Activated naive CD4-positive, alpha-beta T cell treated with anti-CD3 and anti-CD28 coated beads, Interleukin-2, amount 50 U/mL, for 72 hours (primary cell): Measurements from ENCODE around the gene GFM1. TPM values are rescaled to one million over a fixed set of nuclear protein-coding genes. Genes with fewer than 3 reads are reported as not detected.

Experiments
- ATAC-seq, 2 donors: fragments of 150-1000 bp; cut with Tn5 transposase; 2 replicates each; pipeline ENCODE4 v1.10.0; 2021; ENCODE audit warnings: mild to moderate bottlenecking in 2 of 2, moderate library complexity in 2 of 2
- DNase-seq, 2 donors: peaks; one replicate each; pipeline ENCODE4 v3.0.0; 2021 to 2022; ENCODE audit warnings: low spot score in 2 of 2
- H3K27ac Mint-ChIP-seq, 2 donors: one replicate each; pipeline ENCODE4 v1.8.0; 2022; ENCODE audit warnings: mild to moderate bottlenecking in 2 of 2, mixed read lengths in 2 of 2
- H3K36me3 Mint-ChIP-seq, 2 donors: one replicate each; pipeline ENCODE4 v1.8.0; 2022; ENCODE audit warnings: mixed read lengths in 2 of 2
- H3K9me3 Mint-ChIP-seq, 2 donors: one replicate each; pipeline ENCODE4 v1.8.0; 2022; ENCODE audit warnings: mixed read lengths in 2 of 2
- total RNA-seq, 2 donors: library from RNA; stranded (reverse); gene quantifications; one replicate each; pipeline ENCODE4 v1.2.3, GENCODE V29; 2022

Gene GFM1
- total RNA-seq, 2 donors from 2014 or later = 46.1 to 82.6 TPM

GRCh38 chr3:158709666-158710083 lies 65.3 kb downstream of the GFM1 start:
- H3K27ac Mint-ChIP-seq = peak overlapping the region; percentile 18 to 69
- H3K9me3 Mint-ChIP-seq = no peaks in the 10 kb centered on the region
- DNase-seq = no peak
- H3K36me3 Mint-ChIP-seq = peaks cover 9 to 12% of the 10 kb centered on the region in 2 donors
- peak; percentile 14 to 23 for ATAC-seq

GRCh38 chr3:158710601-158711000 lies 66.3 kb downstream of the GFM1 start:
- peaks cover 9 to 12% of the 10 kb centered on the region in 2 donors for H3K36me3 Mint-ChIP-seq
- ATAC-seq = no peak
- H3K27ac Mint-ChIP-seq = no peak overlapping the region
- H3K9me3 Mint-ChIP-seq = no peaks in the 10 kb centered on the region
- no peak for DNase-seq

GRCh38 chr3:158711886-158712285 lies 67.6 kb downstream of the GFM1 start:
- H3K36me3 Mint-ChIP-seq = peaks cover 9 to 12% of the 10 kb centered on the region in 2 donors
- H3K27ac Mint-ChIP-seq = peak overlapping the region in 1 of 2 donors; percentile 62
- no peak for ATAC-seq
- no peaks in the 10 kb centered on the region for H3K9me3 Mint-ChIP-seq
- no peak for DNase-seq

GRCh38 chr3:158712443-158712842 lies 68.1 kb downstream of the GFM1 start:
- no peak for DNase-seq
- Mint-ChIP-seq H3K36me3 (peaks cover 8 to 9% of the 10 kb centered on the region in 2 donors), H3K9me3 (no peaks in the 10 kb centered on the region), H3K27ac (peak overlapping the region; percentile 4 to 62)
- ATAC-seq = peak; percentile 46 to 67

GRCh38 chr3:158713094-158713499 lies 68.8 kb downstream of the GFM1 start:
- no peaks in the 10 kb centered on the region for H3K9me3 Mint-ChIP-seq
- H3K27ac Mint-ChIP-seq = peak overlapping the region; percentile 4 to 62
- DNase-seq (no peak), ATAC-seq (peak; percentile 62 to 75)
- peaks cover 6 to 9% of the 10 kb centered on the region in 2 donors for H3K36me3 Mint-ChIP-seq

- peaks cover 6 to 14% of the 10 kb centered on the region in 2 donors for H3K36me3 Mint-ChIP-seq
- H3K27ac Mint-ChIP-seq = peak overlapping the region in 1 of 2 donors; percentile 92
- H3K9me3 Mint-ChIP-seq = peaks cover 0 to 8% of the 10 kb centered on the region in 2 donors
- DNase-seq = no peak
- no peak for ATAC-seq
These were observed 73.2 kb downstream of the GFM1 start for GRCh38 chr3:158717576-158717975.

GRCh38 chr3:158718490-158719170 lies 74.3 kb downstream of the GFM1 start:
- Mint-ChIP-seq H3K9me3 (peaks cover 0 to 8% of the 10 kb centered on the region in 2 donors), H3K27ac (no peak overlapping the region), H3K36me3 (peaks cover 6 to 20% of the 10 kb centered on the region in 2 donors)
- no peak for DNase-seq
- ATAC-seq = no peak

GRCh38 chr3:158722108-158722507 lies 77.8 kb downstream of the GFM1 start:
- DNase-seq = no peak
- ATAC-seq = no peak
- Mint-ChIP-seq H3K27ac (peak overlapping the region in 1 of 2 donors; percentile 98), H3K9me3 (peaks cover 0 to 8% of the 10 kb centered on the region in 2 donors), H3K36me3 (peaks cover 6 to 20% of the 10 kb centered on the region in 2 donors)

- ATAC-seq = no peak
These were observed 79.7 kb downstream of the GFM1 start for GRCh38 chr3:158723991-158724390.

GRCh38 chr3:158725348-158726011 lies 81.2 kb downstream of the GFM1 start:
- Mint-ChIP-seq H3K36me3 (peaks cover 6 to 19% of the 10 kb centered on the region in 2 donors), H3K9me3 (peaks cover 0 to 8% of the 10 kb centered on the region in 2 donors), H3K27ac (peak overlapping the region; percentile 30 to 80)
- DNase-seq = no peak
- peak; percentile 73 to 75 for ATAC-seq

More at GRCh38 chr3:158723991-158724390, 79.7 kb downstream of the GFM1 start:
- H3K9me3 Mint-ChIP-seq = peaks cover 0 to 8% of the 10 kb centered on the region in 2 donors
- peaks cover 6 to 20% of the 10 kb centered on the region in 2 donors for H3K36me3 Mint-ChIP-seq
- peak overlapping the region in 1 of 2 donors; percentile 80 for H3K27ac Mint-ChIP-seq
- no peak for DNase-seq

GRCh38 chr3:158727206-158728060 lies 83.1 kb downstream of the GFM1 start:
- H3K36me3 Mint-ChIP-seq = peaks cover 0 to 6% of the 10 kb centered on the region in 2 donors
- H3K9me3 Mint-ChIP-seq = no peaks in the 10 kb centered on the region
- DNase-seq = peak in 1 of 2 donors; percentile 51
- H3K27ac Mint-ChIP-seq = peak overlapping the region in 1 of 2 donors; percentile 51
- peak; percentile 39 to 46 for ATAC-seq

GRCh38 chr3:158728061-158728377 lies 83.7 kb downstream of the GFM1 start:
- peak overlapping the region in 1 of 2 donors; percentile 51 for H3K27ac Mint-ChIP-seq
- H3K9me3 Mint-ChIP-seq = no peaks in the 10 kb centered on the region
- DNase-seq = no peak
- peaks cover 0 to 3% of the 10 kb centered on the region in 2 donors for H3K36me3 Mint-ChIP-seq
- peak in 1 of 2 donors; percentile 16 for ATAC-seq

GRCh38 chr3:158728851-158729250 lies 84.5 kb downstream of the GFM1 start:
- ATAC-seq = no peak
- no peak for DNase-seq
- no peaks in the 10 kb centered on the region for H3K9me3 Mint-ChIP-seq
- H3K36me3 Mint-ChIP-seq = peaks cover 0 to 4% of the 10 kb centered on the region in 2 donors
- no peak overlapping the region for H3K27ac Mint-ChIP-seq

GRCh38 chr3:158731486-158731885 lies 87.2 kb downstream of the GFM1 start:
- H3K27ac Mint-ChIP-seq = no peak overlapping the region
- peaks cover 6 to 9% of the 10 kb centered on the region in 2 donors for H3K36me3 Mint-ChIP-seq
- ATAC-seq (no peak), DNase-seq (no peak)
- peaks cover 0 to 9% of the 10 kb centered on the region in 2 donors for H3K9me3 Mint-ChIP-seq

- ATAC-seq = peak; percentile 71
- DNase-seq = peak in 1 of 2 donors; percentile 57
- Mint-ChIP-seq H3K36me3 (peaks cover 6 to 9% of the 10 kb centered on the region in 2 donors), H3K27ac (no peak within 1 kb of the TSS), H3K9me3 (peaks cover 0 to 9% of the 10 kb centered on the region in 2 donors)
These were observed 87.9 kb downstream of the GFM1 start, which contains the start of gene RARRES1 for GRCh38 chr3:158731938-158732855. RARRES1 (minus strand) TSS chr3:158732457; CDS start chr3:158732415, 42 bp downstream.

GRCh38 chr3:158732856-158733200 lies 88.5 kb downstream of the GFM1 start:
- Mint-ChIP-seq H3K36me3 (peaks cover 6 to 9% of the 10 kb centered on the region in 2 donors), H3K9me3 (peaks cover 0 to 9% of the 10 kb centered on the region in 2 donors), H3K27ac (no peak overlapping the region)
- DNase-seq (no peak), ATAC-seq (no peak)
